Right atrium auricular region (tissue), 2 donors: ENCODE measurements around the gene CACNA1D. TPM values are rescaled to one million over a fixed set of nuclear protein-coding genes. Genes with fewer than 3 reads are reported as not detected.

ENCODE experiments used
- DNase-seq: peaks from one replicate; pipeline ENCODE4 v3.0.0-alpha.2; 2019; ENCODE audit warnings: low spot score
- H3K27ac ChIP-seq, 2 donors: fragments of 200-600 bp; sonication (generic); 1 replicate in 1 of 2; 2 replicates in 1 of 2; pipeline ENCODE4 v1.5.1; 2016 to 2019
- H3K27me3 ChIP-seq, 2 donors: fragments of 200-600 bp; sonication (generic); one replicate each; pipeline versions ENCODE4 v1.5.1 to v1.6.0; 2017 to 2019
- H3K36me3 ChIP-seq: fragments of 200-600 bp; sonication (generic); one replicate; pipeline ENCODE4 v1.5.1; 2016
- H3K4me1 ChIP-seq, 2 donors: fragments of 200-600 bp; sonication (generic); one replicate each; pipeline versions ENCODE4 v1.5.1 to v1.6.0; 2017 to 2019
- H3K4me3 ChIP-seq, 2 donors: fragments of 200-600 bp; sonication (generic); 1 replicate in 1 of 2; 2 replicates in 1 of 2; pipeline ENCODE4 v1.5.1; 2017 to 2019; ENCODE audit warnings: mild to moderate bottlenecking in 1 of 2, moderate library complexity in 1 of 2
- H3K9me3 ChIP-seq, 2 donors: fragments of 200-600 bp; sonication (generic); one replicate each; pipeline ENCODE4 v1.5.1; 2019
- CTCF ChIP-seq, 2 donors: fragments of 200-600 bp; sonication (generic); IDR thresholded peaks; one replicate each; pipeline ENCODE4 v1.5.1; 2019; ENCODE audit warnings: antibody characterized with exemption in 2 of 2
- total RNA-seq, 2 donors: library from RNA; depleted of rRNA; stranded (reverse); fragments of >200 nt; gene quantifications; one replicate each; pipeline ENCODE4 v1.1.0, GENCODE V29; 2016

The CACNA1D gene
- total RNA-seq, 2 donors from 2014 or later = 2.7 to 9.6 TPM

GRCh38 chr3:53516339-53516738 lies 21.9 kb downstream of the CACNA1D start:
- Histone ChIP-seq H3K27me3 (no peaks in the 10 kb centered on the region), H3K27ac (no peak overlapping the region), H3K9me3 (no peaks in the 10 kb centered on the region), H3K4me1 (no peaks in the 10 kb centered on the region), H3K36me3 (no peaks in the 10 kb centered on the region), H3K4me3 (no peak overlapping the region)
- DNase-seq = no peak
- TF ChIP-seq CTCF (IDR thresholded peaks at IDR 0.05) = no peak

- Histone ChIP-seq H3K9me3 (no peaks in the 10 kb centered on the region), H3K27me3 (no peaks in the 10 kb centered on the region), H3K4me1 (no peaks in the 10 kb centered on the region), H3K4me3 (no peak overlapping the region), H3K27ac (no peak overlapping the region), H3K36me3 (no peaks in the 10 kb centered on the region)
- TF ChIP-seq CTCF (IDR thresholded peaks at IDR 0.05) = no peak
- DNase-seq = no peak
Measured at GRCh38 chr3:53518495-53518981, 24.1 kb downstream of the CACNA1D start.

GRCh38 chr3:53519065-53519709 lies 24.8 kb downstream of the CACNA1D start:
- no peak for DNase-seq
- H3K9me3 ChIP-seq = no peaks in the 10 kb centered on the region
- no peak overlapping the region for H3K4me3 ChIP-seq
- no peaks in the 10 kb centered on the region for H3K36me3 ChIP-seq
- H3K27ac ChIP-seq = no peak overlapping the region
- H3K27me3 ChIP-seq = no peaks in the 10 kb centered on the region
- H3K4me1 ChIP-seq = no peaks in the 10 kb centered on the region
- TF ChIP-seq CTCF (IDR thresholded peaks at IDR 0.05) = no peak

GRCh38 chr3:53523346-53523745 lies 28.9 kb downstream of the CACNA1D start:
- Histone ChIP-seq H3K27me3 (no peaks in the 10 kb centered on the region), H3K4me3 (no peak overlapping the region), H3K4me1 (no peaks in the 10 kb centered on the region), H3K9me3 (no peaks in the 10 kb centered on the region), H3K27ac (no peak overlapping the region), H3K36me3 (no peaks in the 10 kb centered on the region)
- no peak for DNase-seq
- no peak for TF ChIP-seq CTCF (IDR thresholded peaks at IDR 0.05)

- Histone ChIP-seq H3K36me3 (no peaks in the 10 kb centered on the region), H3K4me1 (no peaks in the 10 kb centered on the region), H3K27me3 (no peaks in the 10 kb centered on the region), H3K4me3 (no peak overlapping the region), H3K9me3 (no peaks in the 10 kb centered on the region), H3K27ac (no peak overlapping the region)
- no peak for TF ChIP-seq CTCF (IDR thresholded peaks at IDR 0.05)
- no peak for DNase-seq
Measured at GRCh38 chr3:53524566-53524965, 30.2 kb downstream of the CACNA1D start.
